Stimulated activated CD4-positive, alpha-beta T cell treated with anti-CD3 and anti-CD28 coated beads, TNF-alpha, amount 100 ng/mL, for 1 hour (primary cell): Measurements from ENCODE around the gene PGC.

Source experiments
- DNase-seq, 3 donors: peaks; one replicate each; pipeline ENCODE4 v3.0.0-alpha.2; 2020; ENCODE audit warnings: low read depth in 3 of 3, low spot score in 1 of 3

PGC gene

DNA sequence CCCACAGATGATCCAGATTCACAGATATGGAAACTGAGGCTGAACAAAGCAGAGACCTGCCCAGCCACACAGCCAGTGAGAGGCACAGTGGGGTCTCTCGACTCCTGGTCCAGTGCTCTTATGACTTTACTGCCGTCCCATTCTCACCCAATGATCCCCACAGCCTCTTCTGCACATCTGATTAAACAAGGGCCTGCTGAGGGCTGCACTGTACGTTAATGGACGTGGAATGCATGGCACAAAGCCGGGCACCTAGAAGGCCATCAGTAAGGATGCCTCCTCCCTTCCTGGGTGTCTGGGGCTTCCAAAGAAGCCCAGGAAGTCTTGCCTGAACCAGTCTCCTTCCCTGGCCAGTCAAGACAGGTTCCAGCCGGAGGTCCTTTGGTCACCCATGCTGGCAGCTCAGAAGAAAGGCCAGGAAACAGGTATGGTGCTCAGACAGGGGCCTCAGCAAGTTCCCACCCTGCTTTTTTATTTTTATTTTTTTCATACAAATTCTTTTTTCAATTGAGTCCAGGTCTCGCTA is 15.6 kb downstream of the PGC start:
- DNase-seq: no peak

- no peak for DNase-seq
These were observed 16.4 kb downstream of the PGC start for GRCh38 chr6:41730531-41731436.

GRCh38 chr6:41729624-41730023 is 17.6 kb downstream of the PGC start:
- DNase-seq: no peak

GRCh38 chr6:41728954-41729353 is 18.2 kb downstream of the PGC start:
- DNase-seq: no peak

- DNase-seq: no peak
These were observed 18.9 kb downstream of the PGC start for GRCh38 chr6:41728073-41728936.

GRCh38 chr6:41727705-41728072 is 19.5 kb downstream of the PGC start:
- DNase-seq: no peak

GRCh38 chr6:41726876-41727275 is 20.3 kb downstream of the PGC start:
- no peak for DNase-seq

DNA sequence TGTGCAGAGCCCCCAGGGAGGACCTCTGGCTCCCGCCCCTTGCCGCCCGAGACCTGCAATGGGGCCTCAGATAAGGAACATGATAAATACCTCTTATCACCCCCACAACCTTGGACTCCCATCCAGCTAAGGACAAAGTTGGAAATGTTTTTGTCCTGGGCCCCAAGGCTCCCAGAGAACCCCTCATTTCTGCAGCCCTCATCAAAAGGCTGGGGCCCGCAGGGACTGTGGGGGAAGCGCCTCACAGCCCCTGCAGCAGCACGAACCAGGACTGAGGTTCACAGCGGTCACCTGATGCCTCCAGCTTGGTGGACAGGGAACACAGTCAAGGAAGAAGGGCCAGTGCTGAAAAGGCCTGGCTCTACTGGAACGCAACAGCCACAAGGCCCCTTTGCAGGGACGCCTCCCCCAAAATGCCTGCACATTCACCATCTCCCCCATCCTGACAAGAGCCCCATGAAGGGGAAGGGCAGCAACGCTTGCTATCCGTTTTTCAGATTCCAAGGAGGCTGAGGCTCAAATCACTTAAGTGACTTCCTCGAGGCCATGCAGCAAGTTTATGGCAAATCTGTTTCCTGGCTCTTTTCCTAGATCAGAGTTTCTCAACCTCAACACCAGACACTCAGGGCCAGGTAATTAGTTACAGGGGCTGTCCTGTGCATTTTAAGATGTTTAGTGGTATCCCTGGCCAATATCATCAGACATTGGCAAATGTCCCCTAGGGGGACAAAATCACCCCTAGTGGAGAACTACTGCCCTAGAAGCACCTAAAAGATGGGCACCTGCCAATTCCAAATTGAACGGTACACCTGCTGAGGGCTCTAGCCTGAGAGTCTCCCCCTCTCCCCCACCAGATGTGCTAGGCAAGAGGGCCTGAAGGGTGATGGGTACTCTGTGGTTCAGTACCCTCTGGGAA is 22.4 kb downstream of the PGC start:
- no peak for DNase-seq

GRCh38 chr6:41724228-41724580 is 23.0 kb downstream of the PGC start:
- DNase-seq: no peak

- no peak for DNase-seq
These were observed 23.5 kb downstream of the PGC start for GRCh38 chr6:41723530-41724227.

DNA sequence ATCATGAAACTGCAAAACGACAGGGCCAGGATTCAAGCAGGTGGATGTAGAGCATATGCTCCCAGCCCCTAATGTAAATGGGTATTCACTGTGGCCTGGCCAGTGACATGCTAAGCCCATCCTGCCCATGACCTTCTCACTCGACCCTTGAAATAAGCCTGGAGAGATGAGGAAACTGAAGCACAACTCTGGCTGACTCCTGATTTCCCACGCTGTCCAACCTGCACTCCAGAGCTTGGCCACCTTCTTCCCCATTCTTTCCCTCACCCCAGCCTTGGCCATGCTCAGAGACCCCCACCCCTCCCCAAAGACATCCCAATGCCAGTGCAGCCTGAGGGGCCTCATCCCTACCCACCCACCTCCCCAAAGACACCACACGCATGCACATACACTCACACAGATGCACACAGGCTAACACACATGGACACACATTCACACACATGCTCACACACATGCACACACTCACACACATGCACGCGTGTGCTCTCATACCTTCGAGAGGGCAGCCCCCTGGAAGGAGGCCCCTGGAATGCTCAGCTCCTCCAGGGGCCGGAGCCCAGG is 24.1 kb downstream of the PGC start:
- no peak for DNase-seq

DNA sequence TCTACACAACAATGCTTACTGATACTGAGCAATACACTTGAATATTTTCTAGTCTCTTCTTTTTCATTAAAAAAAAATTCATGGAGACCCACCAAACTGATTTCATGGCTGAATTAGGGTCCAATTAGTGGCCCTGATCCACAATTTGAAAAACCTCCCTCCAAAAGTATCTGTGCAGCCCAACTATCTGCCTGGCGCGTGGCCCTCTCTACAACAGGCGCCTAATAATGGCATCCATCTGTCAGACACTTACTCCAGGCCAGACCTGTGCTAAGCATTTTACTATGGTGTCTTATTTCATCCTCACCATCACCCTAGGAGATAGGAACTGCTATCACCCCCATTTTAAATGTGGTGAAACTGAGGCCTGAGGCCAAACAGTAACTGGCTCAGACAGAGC is 25.8 kb downstream of the PGC start:
- DNase-seq: no peak

GRCh38 chr6:41720783-41721182 is 26.4 kb downstream of the PGC start:
- no peak for DNase-seq

DNA sequence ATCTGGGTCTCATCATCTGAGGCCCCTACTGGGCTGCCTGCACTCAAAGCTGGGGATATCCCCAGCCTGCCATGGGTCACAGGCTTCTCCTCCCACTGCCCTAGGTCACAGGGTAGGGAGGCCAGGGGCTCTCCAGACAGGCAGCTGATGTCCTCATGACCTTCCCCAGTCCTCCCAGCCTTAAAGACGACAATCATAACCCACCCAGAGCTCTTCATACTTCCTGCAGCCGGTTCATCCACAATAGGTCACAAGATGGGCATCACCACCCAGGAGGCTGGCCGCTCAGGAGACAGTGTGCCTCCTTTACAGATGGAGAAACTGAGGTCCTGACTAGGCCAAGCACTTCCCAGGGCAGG is 27.0 kb downstream of the PGC start:
- DNase-seq: no peak

DNA sequence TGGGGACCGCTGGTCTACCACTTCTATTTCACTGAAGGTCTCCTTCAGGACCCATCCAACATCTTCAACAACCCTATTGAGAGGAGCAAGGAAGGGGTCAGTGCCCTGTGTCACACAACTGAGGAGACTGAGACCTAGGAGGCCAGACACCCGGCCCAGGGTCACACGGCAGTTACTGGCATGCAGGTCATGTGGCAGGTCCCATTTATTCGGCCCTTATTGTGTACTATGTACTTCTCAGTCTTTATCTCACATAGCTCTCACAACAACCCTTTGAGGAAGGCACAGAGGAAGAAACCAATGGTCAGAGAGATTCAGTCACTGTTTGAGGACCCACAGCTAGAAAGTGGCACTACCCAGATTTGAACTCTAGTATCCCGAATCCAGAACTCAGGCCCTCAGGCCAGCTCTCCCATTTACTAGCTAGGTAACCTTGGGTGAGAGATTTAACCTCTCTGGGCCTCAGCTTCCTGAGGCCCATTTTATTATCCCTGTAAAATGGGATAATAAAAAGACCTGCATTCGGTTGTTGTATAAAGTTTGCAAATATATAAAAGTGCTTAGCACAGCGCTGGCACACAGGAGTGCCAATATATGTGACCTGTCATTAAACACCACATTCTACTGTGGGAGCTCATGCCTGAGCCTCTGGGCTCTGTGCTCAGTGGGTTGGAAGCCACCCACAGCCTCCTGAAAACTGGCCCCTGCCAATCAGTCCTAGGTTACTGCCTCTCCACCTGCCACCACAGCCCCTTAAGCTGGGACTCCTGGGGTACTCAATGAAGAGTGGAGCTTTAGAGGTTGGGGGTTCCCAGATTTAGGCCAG is 27.5 kb downstream of the PGC start:
- DNase-seq: no peak

DNA sequence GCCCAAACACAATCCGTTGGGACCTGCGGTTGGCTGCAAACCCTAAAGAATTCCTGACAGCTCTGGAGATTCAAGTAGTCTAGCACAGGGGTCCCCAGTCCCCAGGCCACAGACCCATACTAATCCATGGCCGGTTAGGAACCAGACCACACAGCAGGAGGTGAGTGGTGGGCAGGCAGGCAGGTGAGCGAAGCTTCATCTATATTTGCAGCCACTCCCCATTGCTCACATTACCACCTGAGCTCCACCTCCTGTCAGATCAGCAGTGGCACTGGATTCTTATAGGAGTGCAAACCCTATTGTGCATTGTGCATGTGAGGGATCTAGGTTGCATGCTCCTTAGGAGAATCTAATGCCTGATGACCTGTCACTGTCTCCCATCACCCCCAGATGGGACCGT is 28.4 kb downstream of the PGC start:
- no peak for DNase-seq

GRCh38 chr6:41717392-41717736 is 29.8 kb downstream of the PGC start:
- DNase-seq: no peak

- DNase-seq: no peak
These were observed 30.4 kb downstream of the PGC start for GRCh38 chr6:41716516-41717391.
